Activated CD8-positive, alpha-beta memory T cell treated with anti-CD3 and anti-CD28 coated beads for 48 hours (primary cell): Measurements from ENCODE around the gene GABRR3.
A peak's percentile ranks its signal among the peaks of the same experiment; 100 is the strongest.

Source experiments
- DNase-seq, 3 experiments: peaks; one replicate each; pipeline ENCODE4 v3.0.0-alpha.2; 2020; ENCODE audit warnings: low read depth in 2 of 3, low spot score in 2 of 3

Gene GABRR3

DNA sequence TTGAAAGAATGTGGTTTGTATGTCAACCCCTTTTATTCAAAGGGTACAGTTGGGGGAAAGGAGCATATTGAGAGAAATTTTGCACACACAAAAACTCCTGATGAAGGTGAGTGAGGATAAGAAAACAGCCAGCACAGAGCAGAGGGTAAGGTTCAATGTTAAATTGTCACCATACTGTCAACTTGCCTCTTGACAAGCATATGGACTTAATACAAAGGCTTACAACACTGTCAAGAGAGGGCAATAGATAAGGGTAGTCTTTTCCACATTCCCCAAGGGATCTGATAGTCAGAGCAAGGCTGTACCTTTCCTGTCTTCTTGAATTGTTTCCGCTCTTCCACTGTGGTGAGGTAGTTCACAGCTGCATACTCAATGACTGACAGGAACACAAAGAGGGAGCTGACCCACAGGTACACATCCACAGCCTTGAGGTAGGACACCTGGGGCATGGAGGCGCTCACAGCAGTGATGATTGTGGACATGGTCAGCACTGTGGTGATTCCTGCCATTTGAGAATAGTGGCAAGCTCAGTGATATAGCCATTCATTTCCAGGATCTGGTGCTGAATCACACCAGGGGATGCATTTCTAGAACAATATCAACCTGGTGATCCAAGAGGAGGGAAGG lies 42.5 kb downstream of the GABRR3 start:
- DNase-seq, result no peak

DNA sequence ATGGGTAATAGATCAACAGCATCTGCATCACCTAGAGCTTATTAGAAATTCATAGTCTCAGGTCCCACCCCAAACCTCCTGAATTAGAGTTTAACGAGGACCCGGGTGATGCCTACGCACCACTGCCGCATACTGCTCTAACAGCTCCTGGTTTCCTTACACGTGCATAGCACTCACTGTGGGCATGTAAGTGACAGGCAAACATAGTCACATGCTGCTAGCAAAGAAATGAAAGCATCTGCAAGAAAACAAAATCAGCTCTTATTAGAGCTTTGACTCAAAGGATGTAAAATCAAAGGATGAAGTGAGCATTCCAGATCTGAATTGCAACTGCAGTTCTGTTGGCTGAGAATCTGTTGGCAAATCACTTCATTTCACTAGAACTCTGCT lies 43.8 kb downstream of the GABRR3 start:
- DNase-seq, result no peak

DNA sequence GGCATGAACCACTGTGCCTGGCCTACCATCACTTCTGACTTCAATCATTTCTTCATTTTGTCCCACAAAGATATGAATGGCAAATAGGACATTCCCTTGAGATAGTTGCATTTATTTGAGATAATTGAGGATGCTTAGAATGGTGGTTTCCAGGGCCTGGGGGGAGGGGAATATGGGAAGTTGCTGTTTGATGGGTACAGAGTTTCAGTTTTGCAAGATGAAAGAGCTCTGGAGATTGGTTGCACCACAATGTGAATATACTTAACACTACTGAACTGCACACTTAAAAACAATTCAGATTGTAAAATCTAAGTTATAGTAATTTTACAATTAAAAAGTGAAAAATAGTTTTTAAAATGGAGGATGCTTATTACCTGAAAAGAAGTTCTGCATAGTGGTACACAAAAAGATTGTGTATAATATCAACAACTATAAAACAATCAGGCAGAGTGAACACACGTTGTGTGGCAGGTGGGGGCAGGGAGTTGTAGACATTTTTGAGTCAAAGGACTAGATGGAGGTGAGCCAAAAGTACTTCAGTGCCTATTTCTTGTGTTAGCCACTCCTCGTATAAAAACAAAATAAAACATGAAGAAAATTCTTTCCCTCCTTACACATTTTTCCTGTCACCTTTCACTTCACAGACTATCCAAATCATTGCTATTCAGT lies 44.4 kb downstream of the GABRR3 start:
- no peak for DNase-seq

DNA sequence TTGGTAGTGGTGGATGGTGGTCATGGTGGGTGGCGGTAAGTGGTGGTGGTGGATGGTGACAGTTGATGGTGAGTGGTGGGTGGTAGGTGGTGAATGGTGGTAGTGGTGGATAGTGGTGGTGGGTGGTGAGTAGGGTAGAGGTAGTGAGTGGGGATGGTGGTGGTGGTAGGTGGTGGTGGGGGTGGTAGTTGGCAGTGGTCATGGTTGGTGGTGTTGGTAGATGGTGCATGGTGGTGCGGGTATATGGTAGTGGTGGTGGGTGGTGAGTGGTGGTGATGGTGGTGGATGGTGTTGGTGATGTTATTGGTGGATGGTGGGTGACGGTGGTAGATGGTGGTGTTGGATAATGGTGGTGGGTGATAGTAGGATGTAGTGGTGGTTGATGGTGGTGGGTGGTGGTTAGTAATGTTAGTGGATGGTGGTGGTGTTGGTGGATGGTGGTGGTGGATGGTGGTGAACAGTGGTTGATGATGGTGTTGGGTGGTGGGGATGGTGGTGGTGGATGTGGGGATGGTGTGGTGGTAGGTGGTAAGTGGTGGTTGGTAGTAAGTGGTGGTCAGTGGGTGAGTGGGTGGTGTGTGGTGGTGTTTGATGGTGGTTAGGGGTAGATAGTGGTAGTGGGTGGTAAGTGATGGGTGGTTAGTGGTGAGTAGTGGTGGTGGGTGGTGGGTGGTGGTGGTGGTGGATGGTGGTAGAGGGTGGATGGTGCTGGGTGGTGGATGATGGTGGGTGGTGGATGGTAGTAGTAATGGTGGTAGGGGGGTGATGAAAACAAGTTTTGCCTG lies 46.1 kb downstream of the GABRR3 start:
- DNase-seq, result no peak

DNA sequence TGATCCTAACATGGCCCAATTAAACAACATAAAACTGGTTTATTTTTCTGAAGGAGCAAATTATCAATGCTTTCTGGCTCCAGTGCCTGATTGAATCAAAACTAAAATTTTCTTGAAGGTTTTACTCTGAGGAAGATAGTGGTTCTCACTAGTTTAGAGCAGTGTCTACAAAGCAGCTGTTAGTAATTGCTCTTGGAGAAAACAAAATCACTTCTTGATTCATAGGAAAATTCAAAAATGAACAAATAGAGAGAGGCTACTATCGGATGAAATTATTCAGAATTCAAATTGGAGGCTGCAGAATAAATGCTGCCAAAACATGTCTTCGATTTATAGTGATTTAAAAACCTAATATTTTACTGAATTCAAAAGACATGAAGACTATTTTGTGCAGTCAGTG lies 47.8 kb downstream of the GABRR3 start:
- DNase-seq, result no peak

DNA sequence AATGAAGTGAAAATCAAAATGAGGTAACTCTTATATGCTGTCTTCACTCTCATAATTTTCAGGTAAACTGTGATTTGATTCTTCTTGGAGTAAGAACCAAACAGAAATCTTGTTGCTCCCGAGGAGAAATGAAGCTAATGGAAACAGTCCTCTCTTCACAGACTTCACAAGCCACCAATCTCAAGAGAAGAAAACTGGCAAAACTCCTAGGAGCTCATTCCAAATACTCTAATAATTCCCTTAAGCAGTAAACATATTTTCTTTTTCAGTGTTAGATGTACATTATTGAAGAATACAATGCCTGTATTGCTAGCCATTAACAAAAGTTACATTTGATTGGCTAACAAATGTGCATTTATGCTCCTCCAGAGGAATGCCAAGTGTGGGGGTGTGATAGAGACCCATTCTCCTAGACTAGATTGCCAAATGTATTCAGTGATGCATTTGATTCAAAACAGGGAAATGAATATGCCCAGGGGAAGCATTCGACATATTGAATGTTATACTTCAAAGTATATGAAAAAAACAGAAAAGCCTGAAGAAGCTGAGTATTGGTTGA lies 51.1 kb downstream of the GABRR3 start:
- DNase-seq, result no peak

DNA sequence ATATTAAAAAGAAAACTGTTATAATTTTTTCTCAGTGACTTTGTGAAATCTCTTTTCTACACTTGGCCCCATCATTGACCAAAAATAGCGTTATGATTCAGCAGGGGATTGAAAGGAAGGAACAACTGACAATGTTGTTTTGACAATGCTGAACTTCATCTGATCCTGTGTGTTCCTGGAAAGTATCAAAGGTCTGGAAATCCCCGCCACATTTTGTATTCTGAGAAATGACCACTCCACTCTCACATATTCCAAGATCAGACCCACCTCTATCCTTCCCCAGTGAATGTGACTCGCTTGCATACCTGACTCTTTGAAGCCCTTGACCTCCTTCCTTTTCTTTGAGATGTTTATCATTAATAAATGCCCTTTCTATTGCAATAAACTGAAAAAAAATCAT lies 53.2 kb downstream of the GABRR3 start:
- no peak for DNase-seq

DNA sequence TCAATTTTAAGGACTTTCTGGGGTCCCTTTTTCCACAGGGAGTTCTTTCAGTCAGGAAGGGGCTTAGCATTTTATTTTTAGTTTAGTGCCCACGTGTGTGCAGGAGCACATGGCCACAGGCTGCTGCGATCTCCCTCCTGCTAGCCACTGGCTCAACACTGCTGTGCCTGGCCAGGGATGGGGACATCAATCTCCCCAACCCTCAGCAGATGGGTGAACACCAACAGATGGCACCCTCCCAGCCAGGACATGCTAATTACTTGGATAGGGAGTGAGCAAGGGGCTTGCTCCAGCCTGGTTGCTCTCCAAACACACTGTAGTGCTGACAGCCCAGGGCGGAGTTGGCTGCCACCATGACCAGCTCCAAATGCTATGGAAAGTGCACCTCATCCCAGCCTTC lies 55.5 kb downstream of the GABRR3 start:
- no peak for DNase-seq

DNA sequence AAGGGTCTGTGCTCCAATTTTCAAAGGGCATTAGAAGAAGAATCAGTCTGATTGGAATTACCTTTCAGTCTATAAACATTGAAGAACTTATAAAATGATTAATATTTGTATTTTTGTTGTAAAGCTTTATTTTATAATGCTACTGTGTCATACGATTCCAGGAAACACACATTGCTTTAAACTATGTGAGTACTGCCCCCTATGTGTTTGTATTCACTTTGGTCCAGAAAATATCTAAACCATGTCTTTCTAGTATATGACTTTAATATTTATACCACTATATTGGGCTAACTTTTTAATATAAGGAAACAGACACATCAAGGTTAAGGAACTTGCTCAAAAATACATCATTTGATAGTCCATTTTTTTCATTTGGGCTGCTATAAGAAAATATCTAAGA lies 59.6 kb downstream of the GABRR3 start:
- DNase-seq, result no peak

DNA sequence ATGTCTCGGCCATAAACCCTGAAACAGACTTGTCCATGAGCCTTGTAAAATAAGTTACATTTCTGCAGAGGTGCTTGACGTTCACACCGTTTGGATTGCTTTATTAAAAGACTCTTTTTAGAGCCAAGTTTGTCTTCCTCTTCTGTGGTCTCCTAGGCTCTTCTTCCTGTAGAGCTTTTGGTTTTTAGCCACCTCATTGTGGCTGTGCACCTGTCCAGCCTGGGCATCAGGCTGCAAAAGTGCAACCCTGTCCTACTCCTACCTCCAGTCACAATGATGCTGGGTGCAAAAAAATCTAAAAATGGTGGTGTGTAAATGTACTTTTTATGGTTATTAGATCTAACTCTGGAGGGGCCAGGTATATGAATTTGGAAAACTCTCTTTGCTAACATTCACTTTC lies 60.1 kb downstream of the GABRR3 start:
- DNase-seq, result no peak

DNA sequence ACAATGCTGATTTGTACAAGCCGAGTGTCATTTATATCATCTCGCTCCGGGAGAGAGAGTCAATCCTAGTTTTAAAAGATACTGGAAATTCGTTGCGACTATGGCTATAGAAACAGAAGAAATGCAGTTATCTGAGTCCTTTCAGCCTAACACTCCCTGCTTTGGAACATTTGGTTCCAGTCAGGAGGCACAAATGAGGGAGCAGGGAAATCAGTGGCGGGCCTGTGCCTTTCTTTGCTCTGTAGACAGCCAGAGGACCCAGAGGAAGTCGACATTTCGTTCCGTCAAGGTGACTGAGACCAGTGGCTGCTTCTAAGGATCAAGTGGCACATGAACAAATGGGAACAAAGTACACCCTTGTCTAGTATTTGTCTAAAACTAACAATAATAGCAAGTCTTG lies 62.1 kb downstream of the GABRR3 start:
- no peak for DNase-seq

DNA sequence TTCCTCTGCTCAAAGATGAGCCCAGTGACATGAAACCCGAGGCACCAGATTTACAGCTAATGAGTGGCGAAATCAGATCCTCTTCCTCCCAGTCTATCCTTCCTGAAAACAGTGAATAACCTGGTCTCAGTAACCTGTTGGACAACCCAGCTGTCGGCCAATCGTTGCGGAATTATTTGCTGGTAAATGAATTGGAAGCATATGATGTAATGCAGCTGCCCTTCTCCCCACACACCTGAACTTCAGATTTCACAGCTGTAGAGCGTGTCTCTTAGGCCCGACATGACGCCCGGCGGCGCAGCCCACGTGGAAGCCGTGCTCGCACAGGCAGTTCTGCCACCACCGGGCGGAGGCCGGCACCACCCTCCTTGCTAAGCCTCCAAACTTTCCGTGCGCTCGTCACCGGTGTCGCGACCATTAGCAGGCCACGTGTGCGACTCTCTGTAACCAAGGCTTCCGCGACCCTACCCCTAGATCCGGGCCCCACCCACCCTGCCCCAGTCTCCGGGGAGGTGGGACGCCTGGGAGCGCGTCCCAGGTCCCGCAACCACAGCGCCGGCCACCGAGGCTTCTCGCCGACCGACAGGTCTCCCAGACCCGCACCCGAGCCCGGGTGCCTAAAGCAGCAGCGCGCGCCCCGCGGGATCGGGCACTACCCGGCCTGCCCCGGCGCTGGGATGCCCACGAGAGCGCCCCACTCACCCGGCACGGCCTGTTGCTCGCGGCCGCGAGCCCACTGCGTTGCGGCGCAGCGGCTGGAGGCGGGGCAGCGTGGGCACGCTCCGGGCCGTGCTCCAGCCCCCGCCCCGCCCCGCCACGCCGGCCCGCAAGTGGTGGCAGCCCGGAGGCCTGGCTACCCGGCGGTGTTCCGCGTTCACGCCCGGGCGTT lies 63.2 kb downstream of the GABRR3 start, which contains the start of gene RIOX2:
Gene RIOX2 (minus strand): TSS at position 753 of the 889 bp plus-strand sequence. CDS start 4,838 bp downstream, outside the sequence.
- DNase-seq, result peak; percentile 34 to 55 (median 48)

DNA sequence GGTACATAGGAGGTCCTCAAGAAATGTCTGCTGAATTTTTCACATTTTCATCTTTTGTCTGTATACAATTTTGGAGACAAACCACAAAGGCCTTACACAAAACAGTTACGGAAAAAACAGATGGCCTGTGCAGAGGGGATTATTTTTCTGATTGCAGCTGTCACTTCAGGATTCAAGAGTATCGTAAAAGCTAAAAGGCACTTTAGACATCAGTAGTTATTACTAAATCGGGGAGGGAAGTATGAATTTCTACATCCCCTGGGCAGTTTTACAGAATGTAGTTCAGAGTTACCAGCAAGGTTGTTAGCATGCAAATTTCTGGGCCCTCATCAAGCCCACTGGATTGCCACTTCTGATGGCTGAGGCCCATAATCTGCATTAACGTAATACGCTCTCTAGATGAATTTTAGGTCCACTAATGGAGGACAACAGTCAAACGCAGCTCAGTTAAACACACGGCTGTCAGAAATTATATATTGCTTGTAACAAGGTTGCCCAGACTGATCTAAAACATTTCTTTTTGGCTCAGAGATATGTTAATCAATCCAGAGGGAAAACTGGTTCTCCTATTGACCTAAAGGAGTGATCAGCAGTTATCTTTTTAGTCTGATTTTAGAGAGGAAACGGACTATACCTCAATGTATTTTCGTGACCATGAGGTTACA lies 64.0 kb downstream of the GABRR3 start:
- no peak for DNase-seq

DNA sequence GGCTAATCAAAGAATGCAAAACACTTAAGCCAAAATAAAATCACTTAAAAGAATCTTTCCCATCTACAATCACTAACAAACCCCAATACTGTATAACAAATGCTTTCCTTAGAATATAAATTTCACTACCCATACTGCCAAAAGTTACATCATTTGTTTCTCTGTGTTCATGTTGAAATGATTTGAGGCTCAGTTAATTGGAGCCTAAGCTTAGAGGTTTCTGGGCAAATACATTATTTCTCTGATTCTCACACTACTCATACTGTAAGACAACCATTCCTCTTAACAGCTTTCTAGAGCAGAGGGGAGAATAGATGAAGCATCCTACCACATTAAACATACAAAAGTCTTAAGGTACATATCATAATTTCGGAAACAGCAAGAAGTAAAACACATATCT lies 65.0 kb downstream of the GABRR3 start:
- no peak for DNase-seq

DNA sequence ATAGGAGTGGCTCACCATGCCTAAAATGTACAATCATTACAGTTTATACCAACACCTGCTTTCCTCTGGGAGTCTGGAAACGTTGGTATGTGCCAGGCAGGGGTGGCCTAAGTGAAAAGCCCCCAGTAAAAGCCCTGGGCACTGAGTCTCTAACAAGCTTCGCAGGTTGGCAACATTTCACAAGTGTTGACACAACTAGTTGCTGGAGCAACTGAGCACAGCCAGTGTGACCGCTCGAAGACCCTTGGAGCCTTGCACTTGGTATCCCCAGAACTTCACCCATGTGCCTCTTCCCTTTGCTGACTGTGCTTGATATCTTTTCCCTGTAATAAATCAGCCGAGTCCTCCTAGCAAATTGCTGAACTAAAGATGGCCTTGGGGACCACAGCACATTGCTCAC lies 65.6 kb downstream of the GABRR3 start:
- DNase-seq, result no peak

DNA sequence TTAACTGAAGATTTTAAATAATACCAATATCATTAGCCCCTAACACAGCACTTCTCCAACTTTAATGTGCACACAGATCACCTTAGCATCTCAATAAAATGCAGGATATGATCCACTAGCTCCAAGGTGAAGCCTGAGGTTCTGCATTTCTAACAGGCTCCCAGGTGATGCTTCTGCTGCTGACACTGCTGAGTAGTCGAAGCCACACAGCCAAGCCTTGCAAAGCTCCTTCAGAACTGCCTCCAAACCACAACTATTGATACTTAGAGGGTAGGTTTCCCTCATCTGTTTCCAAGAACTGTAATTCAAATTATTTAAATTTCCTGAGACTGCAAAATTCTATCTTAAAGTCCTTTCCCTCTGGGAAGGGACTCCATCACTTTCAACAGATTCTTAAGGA lies 66.7 kb downstream of the GABRR3 start:
- DNase-seq, result no peak

DNA sequence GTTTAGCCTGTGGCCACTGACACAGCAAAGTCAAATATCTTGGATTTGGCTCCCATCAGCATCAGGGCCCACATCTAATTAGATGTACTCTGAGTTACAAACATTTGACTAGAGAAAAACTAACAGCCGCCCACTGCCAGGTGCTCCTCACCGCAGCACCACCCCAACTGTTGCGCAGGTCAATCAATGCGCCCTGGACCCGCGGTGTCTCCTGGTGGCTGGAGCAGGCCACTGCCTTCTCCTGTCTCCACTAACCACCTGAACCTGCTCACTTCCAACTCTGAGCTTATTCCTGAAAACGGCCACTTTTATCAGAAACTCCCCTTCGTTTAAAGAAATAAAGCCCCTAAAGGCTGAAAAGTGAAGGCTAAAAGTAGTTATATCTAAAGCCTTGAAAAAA lies 67.1 kb downstream of the GABRR3 start:
- no peak for DNase-seq

DNA sequence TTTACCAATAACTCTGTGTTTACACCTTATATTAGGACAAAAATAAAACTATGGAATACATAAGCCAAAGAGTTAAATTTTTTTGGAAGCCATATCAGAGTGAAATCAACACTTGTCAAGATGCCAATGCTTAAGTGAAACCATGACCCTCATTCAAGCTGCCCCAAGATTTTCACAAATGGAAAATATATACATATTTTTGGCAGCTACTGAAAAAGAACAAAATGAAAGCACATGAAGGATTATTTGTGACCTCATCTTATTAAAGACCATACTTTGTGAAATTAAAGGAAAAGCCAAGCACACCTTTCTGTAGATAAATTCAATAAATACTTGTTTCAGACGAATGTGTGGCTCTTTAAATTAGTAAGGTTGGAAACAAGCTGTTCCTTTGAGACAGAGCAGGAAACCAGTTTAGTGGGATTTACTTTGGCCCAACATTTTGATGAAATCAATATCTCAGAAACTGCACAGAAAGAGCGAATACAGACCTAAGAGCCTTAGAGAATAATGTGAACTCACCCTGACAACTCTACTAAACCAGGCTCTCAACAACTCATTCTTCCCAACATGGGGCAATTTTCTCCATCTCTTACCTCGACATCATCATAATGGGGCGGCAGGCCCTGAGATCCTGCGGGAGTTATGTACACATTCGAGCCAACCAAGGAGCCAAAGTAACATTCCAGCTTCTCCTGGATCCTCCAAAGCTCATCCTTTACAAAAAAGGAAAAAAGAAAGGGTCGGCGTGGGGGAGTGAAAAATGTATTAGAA lies 73.9 kb downstream of the GABRR3 start:
- no peak for DNase-seq

DNA sequence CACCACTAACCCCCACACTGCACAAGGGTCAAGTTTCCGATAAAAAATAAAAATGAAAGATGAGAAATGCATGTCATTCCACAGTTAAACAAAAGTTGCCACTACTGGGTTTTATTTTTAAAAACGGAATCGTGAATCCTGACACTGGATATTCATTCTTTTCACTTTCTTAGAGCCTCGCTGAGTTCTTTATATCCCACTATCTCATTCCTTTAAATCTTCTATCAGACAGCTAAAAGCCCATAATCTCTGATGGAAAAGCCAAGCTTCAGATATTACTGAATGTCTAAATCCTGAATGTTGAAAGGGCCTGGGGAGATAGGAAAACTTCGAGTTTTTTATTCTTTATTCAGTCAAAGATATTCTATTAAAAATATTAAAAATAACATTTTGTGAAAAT lies 74.6 kb downstream of the GABRR3 start:
- DNase-seq, result no peak

DNA sequence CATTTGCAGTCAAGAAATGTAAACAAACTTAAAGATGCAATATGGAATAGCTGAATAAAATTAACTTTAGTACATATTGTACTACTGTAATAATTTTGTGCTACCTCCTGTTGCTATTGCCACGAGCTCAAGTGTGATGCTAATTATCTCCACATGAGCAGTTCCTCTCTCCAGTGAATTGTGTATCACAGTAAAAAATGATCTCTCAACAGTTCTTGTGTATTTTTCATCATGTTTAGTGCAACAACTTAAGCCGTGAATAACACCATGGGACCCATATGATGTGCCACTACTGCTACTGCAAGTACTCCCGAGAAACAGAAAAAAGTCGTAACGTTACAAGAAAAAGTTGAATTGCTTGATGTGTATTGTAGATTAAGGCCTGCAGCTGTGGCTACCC lies 75.2 kb downstream of the GABRR3 start:
- DNase-seq, result no peak
